Body of pancreas (tissue), 4 donors: Measurements from ENCODE around the gene WDFY4. TPM values are rescaled to one million over a fixed set of nuclear protein-coding genes. Genes with fewer than 3 reads are reported as not detected.

Source experiments
- ATAC-seq: fragments of 150-250 bp; one replicate; pipeline ENCODE4 v1.9.1; 2016
- DNase-seq, 4 donors: peaks; one replicate each; pipeline ENCODE4 v3.0.0-alpha.2; 2019
- H3K27ac ChIP-seq, 4 donors: fragments of 200-600 bp; sonication (generic); 1 replicate in 3 of 4; 2 replicates in 1 of 4; pipeline versions ENCODE4 v1.5.1 to v1.6.1; 2016 to 2019; ENCODE audit warnings: mild to moderate bottlenecking in 1 of 4, mixed read lengths in 1 of 4, moderate library complexity in 1 of 4
- H3K27me3 ChIP-seq, 2 donors: fragments of 200-600 bp; sonication (generic); one replicate each; pipeline ENCODE4 v1.6.0; 2016; ENCODE audit warnings: mild to moderate bottlenecking in 1 of 2
- H3K36me3 ChIP-seq, 2 donors: fragments of 200-600 bp; sonication (generic); replicated peaks in 1 of 2; 2 replicates each; pipeline ENCODE4 v1.5.1; 2016; ENCODE audit warnings: low read depth in 2 of 2; ENCODE audit not compliant: insufficient read depth in 1 of 2
- H3K4me1 ChIP-seq: fragments of 200-600 bp; sonication (generic); one replicate; pipeline ENCODE4 v1.6.0; 2016
- H3K4me3 ChIP-seq, 2 donors: fragments of 200-600 bp; sonication (generic); 1 replicate in 1 of 2; 2 replicates in 1 of 2; pipeline ENCODE4 v1.5.1; 2016 to 2019
- H3K9me3 ChIP-seq, 3 donors: fragments of 200-600 bp; sonication (generic); 1 replicate in 2 of 3; 2 replicates in 1 of 3; pipeline ENCODE4 v1.5.1; 2016
- CTCF ChIP-seq, 7 experiments: fragments of 450-650 bp in 4 of 7; fragments of 200-600 bp in 3 of 7; sonication (generic) in 3 of 7; IDR thresholded peaks; one replicate each; pipeline ENCODE4 v1.5.1; 2016 to 2019; ENCODE audit warnings: antibody characterized with exemption in 7 of 7
- POLR2A ChIP-seq, 3 donors: fragments of 450-650 bp; IDR thresholded peaks; one replicate each; pipeline ENCODE4 v1.6.1; 2016; ENCODE audit warnings: antibody characterized with exemption in 3 of 3, mild to moderate bottlenecking in 2 of 3
- WGBS, 2 donors: methylation state at CpG; one replicate each; pipeline ENCODE4 v1.1.5; 2017; 5-methylcytosine and 5-hydroxymethylcytosine counted together
- intact Hi-C: fragments of 100-400 bp; cut with DNase I; formaldehyde crosslinking; loops from one replicate; pipeline ENCODE4 v1.15.1; 2023
- total RNA-seq, 2 donors: library from RNA; depleted of rRNA; stranded (reverse); fragments of >200 nt; gene quantifications; one replicate each; pipeline ENCODE4 v1.1.0, GENCODE V29; 2016

WDFY4 gene
- total RNA-seq, 2 donors from 2014 or later = 0.66 to 2.3 TPM

DNA sequence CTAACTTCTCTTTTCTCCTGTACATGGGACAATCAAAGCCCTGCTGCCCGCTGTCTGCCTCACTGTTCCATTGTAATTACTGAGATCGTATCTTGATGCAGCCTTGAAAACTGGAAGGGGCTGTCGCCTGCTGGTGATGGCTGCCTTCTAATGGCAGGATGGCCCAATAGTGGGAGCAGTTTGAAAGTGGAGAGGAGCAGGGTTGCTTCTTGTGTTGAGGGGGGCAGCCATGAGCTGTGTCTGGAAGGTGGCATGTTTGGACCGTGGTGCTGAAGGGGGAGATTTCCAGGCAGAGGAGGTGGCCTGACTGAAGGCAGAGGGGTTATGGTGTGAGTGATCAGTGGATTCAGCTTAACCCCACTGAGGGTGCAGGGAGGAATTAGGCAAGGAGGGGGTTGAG is 8.1 kb downstream of the WDFY4 start:
- no peak overlapping the region for H3K4me3 ChIP-seq

GRCh38 chr10:48693206-48693605 is 8.5 kb downstream of the WDFY4 start:
- TF ChIP-seq POLR2A (IDR thresholded peaks at IDR 0.05) = no peak
- no peak for TF ChIP-seq CTCF (IDR thresholded peaks at IDR 0.05)
- intact Hi-C loops = no loop called here
- WGBS, 2 donors = 49 to 56% methylated on average over 4 of the region's 4 CpGs

More for the DNA sequence above, 8.1 kb downstream of the WDFY4 start:
- intact Hi-C loops = no loop called here
- H3K36me3 ChIP-seq = no peaks in the 10 kb centered on the region
- ATAC-seq (no peak), DNase-seq (no peak)
- H3K4me1 ChIP-seq = no peaks in the 10 kb centered on the region
- no peak overlapping the region for H3K27ac ChIP-seq
- WGBS, 2 donors = 69 to 79% methylated on average over 4 of the region's 4 CpGs
- no peaks in the 10 kb centered on the region for H3K9me3 ChIP-seq
- TF ChIP-seq CTCF (IDR thresholded peaks at IDR 0.05) (no peak), POLR2A (IDR thresholded peaks at IDR 0.05) (no peak)
- H3K27me3 ChIP-seq = no peaks in the 10 kb centered on the region

DNA sequence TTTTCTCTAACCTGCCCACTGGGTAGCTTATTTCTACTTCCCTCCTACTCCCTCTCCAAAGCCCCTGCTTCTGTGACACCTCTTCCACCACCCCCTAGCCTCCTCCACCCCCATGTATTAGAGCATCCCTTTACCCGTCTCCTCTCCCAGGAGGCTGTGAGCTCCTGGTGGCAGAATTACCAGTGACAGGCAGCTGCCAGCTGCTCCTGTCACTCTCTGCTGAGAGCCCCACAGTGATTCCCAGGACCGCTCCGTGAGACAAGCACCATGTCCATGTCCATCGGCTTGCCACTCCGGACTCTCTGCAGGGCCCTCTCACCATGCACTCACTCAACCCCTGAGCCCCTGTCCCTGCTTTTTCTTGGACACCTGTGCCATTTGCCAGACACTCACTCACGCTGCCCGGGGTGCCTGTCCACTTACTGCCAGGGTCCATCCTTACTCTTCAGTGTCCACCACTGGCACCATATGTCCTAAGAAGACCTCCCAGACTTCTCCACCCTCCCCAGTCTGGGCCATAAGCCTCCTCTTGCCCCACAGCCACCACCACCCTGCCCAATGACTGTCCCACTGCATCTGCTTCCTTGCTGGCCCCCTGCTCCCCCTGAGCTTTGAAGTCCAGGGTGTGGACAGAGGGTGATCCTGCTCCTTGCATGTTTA is 9.8 kb downstream of the WDFY4 start:
- intact Hi-C loops = no loop called here
- Histone ChIP-seq H3K27me3 (no peaks in the 10 kb centered on the region), H3K36me3 (no peaks in the 10 kb centered on the region), H3K4me3 (no peak overlapping the region), H3K4me1 (no peaks in the 10 kb centered on the region), H3K27ac (no peak overlapping the region), H3K9me3 (no peaks in the 10 kb centered on the region)
- TF ChIP-seq CTCF (IDR thresholded peaks at IDR 0.05) (no peak), POLR2A (IDR thresholded peaks at IDR 0.05) (no peak)
- ATAC-seq (no peak), DNase-seq (no peak)
- 79 to 84% methylated on average over 7 of the region's 7 CpGs for WGBS, 2 donors

More at GRCh38 chr10:48693206-48693605, 8.5 kb downstream of the WDFY4 start:
- Histone ChIP-seq H3K27ac (no peak overlapping the region), H3K9me3 (no peaks in the 10 kb centered on the region), H3K4me1 (no peaks in the 10 kb centered on the region), H3K4me3 (no peak overlapping the region), H3K27me3 (no peaks in the 10 kb centered on the region), H3K36me3 (no peaks in the 10 kb centered on the region)
- ATAC-seq (no peak), DNase-seq (no peak)

DNA sequence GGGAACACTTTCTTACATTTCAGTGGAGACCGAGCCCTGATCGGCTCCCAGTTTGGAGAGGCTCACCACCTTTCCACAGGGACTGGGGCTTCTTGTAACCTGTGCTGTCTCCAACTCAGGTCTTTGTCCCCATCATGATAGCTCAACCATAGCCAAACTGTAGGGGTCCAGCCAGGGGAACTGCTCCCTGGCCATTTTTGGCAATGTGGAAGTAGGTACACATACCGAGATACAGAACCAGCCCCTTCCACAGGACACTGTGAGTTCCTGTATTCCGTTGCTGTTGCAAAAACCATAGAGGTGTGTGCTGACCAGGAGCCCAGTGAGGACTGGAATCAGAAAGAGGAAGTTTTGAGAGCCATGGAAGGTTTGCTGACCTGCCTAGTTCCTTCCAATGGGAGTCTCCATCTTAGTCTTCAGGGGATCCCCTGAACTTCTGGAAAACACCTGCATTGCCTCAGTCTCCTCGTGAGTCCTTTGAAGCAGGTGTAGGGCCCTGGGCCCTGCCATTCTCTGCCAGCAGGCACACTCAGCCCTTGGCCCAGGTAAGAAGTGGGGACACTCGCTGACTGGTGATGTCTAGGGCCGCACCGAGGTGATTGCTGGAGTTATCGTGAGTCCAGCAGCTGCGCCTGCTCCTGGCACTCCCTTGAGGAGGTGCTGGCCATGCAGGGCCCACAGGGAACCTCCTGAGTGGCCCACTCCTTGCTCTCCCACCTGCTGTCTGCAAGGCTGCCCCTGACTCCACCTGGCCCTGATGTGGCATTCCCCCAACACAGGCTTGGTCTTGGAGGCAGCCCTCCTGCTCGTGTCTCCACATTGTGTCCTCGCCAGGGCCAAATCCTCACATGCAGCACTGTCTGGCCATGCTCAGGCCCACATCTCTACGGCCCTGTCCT is 11.2 kb downstream of the WDFY4 start:
- ATAC-seq (no peak), DNase-seq (no peak)
- TF ChIP-seq POLR2A (IDR thresholded peaks at IDR 0.05) (no peak), CTCF (IDR thresholded peaks at IDR 0.05) (no peak)
- Histone ChIP-seq H3K36me3 (no peaks in the 10 kb centered on the region), H3K27ac (no peak overlapping the region), H3K27me3 (no peaks in the 10 kb centered on the region), H3K9me3 (no peaks in the 10 kb centered on the region), H3K4me3 (no peak overlapping the region), H3K4me1 (no peaks in the 10 kb centered on the region)
- WGBS, 2 donors = 72 to 79% methylated on average over 13 of the region's 13 CpGs
- intact Hi-C loops = no loop called here
